CD4-positive, alpha-beta T cell treated with Interleukin-17A for 1 hour (primary cell): ENCODE data around the gene ATP11B.
"Not testable (repeated sequence)": the region's sequence is repeated elsewhere in the genome, so short reads cannot be mapped to it uniquely, and the experiment has no call there.

ENCODE experiments used
- DNase-seq: peaks from one replicate; pipeline ENCODE4 v3.0.0-alpha.2; 2020

ATP11B gene

DNA sequence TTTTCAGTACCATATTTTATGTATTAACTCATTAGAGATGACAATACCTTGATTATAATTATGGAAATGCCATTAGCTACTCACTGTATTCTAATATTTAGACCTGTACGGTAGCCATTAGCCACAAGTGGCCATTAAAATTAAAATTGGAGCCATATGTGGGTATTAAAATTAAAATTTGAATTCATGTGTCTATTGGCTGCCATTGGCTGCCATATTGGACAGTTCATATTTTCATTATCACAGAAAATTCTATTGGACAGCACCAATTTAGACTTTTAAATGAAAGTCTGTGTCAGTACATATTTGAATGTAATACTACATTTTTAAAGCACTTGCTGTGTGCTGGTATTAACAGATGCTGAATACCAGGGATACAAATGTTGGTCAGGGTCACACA, 3.0 kb downstream of the ATP11B start:
- no peak for DNase-seq

DNA sequence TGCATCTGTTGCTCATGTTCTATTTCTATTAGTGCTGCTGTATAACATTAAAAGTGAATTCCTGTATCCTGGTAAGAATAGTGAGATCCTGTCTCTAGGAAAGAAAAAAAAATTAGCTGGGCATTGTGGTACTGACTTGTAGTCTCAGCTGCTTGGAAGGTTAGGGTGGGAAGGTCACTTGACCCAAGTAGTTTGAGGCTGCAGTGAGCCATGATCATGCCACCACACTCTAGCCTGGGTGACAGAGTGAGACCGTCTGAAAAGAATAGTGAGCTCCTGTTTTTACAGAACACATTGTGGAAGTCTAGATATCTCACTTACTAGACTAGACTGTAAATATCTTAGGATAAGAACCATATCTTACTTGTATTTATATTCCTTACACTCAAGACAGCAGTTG, 4.6 kb downstream of the ATP11B start:
- no peak for DNase-seq

DNA sequence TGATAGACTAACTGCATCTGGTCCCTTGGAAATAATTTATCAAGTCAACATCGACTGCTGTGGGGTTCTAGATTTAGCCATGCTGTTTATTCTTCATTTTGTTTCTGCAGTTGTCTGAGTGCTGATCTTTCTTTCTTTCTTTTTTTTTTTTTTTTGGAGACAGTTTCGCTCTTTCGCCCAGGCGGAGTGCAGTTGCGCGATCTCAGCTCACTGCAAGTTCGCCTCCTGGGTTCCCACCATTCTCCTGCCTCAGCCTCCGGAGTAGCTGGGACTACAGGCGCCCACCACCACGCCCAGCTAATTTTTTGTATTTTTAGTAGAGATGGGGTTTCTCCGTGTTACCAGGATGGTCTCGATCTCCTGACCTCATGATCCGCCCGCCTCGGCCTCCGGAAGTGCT, 5.8 kb downstream of the ATP11B start:
- DNase-seq: not testable (repeated sequence)

DNA sequence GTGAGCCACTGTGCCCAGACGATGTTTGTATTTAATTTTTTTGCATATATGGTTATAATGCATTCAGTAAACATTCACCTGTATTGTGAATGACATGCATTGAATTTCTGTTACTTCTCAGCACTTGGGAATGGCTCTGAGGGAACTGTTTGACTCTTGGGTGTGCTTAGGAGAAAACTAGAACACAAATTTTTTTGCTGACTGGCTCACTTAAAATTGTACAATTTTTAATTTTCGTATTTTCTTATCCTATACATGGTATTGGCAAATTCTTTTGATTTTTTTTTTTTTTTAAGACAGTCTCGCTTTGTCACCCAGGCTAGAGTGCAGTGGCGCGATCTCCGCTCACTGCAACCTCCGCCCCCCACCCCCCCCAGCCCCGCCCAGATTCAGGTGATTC, 7.2 kb downstream of the ATP11B start:
- DNase-seq: no peak

DNA sequence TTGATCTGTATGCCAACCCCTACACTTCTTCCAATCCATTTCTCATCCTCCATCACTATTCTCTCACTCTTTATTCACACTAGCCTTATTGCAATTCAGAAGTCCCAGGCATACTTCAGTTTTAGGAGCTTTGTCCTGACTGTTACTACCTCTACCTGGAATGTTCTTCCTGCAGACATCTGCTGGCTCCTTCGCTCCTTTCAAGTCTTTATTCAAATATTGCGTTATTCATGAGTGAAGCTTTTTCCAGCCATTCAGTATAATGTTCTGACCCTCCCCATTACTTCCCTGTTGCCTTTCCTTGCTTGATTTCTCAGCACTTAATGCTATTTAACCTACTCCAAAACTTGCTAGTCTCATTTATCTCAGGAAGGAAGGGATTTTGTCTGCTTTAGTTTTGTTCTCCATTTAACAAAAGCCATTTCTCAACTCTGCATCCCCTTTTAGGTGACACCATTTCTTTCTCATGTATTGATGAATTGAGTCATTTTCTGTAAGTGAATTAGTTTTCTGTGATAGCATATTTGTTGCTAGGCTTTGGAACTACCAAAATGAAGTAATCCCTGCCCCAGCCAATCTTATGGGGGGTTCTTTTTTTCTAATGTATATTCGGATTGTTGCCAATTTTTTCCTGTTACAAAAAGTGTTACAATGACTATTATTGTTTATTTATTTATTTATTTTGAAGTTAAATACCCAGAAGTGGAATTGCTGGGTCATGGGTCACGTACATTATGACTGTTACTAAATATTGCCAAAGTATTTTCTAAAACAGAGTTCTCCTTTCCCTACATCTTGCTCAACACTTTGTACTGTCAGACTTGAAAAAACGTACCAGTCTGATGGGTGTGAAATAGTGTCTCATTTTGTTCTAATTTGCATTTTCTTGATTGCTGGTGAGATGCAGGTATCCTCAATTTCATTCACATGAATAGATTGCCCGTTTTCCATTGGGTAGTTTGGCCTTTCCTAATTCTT, 9.4 kb downstream of the ATP11B start:
- DNase-seq: no peak

DNA sequence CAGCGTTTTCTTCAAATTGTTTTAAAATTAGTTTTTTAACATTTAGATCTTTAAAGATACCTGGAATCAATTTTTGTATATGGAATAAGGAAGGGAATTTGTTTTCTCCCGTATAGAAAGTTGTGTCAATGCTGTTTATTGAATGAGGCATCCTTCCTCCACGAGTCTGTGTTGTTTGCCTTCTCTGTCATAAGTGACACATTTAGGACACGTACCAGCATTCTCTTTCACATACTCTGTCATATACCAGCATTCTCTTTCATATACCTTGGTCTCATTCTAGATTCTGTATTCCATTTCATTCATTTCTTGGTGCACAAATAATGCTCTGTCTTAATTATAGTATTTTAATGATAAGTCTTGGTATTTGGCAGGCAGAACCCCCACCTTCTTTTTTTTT, 10.3 kb downstream of the ATP11B start:
- no peak for DNase-seq

DNA sequence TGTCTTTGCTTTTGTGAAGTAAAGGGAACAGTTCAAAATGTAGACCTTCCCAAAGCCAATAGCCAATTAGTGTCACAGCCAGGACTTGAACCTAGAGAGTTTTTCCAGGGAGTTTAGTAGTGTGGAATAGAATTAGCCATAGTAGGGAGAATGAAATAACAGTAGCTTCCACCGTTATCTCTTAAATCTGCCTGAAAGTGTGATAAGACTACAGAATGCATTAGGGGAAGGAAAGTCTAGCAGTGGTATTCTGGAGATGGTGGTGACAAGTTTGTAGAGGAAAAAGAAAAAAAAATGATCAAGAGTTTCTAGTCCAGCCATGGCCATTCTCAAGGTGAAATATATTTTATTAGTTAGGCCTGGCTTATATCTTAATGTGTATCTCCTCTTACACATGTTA, 13.8 kb downstream of the ATP11B start:
- DNase-seq: no peak

DNA sequence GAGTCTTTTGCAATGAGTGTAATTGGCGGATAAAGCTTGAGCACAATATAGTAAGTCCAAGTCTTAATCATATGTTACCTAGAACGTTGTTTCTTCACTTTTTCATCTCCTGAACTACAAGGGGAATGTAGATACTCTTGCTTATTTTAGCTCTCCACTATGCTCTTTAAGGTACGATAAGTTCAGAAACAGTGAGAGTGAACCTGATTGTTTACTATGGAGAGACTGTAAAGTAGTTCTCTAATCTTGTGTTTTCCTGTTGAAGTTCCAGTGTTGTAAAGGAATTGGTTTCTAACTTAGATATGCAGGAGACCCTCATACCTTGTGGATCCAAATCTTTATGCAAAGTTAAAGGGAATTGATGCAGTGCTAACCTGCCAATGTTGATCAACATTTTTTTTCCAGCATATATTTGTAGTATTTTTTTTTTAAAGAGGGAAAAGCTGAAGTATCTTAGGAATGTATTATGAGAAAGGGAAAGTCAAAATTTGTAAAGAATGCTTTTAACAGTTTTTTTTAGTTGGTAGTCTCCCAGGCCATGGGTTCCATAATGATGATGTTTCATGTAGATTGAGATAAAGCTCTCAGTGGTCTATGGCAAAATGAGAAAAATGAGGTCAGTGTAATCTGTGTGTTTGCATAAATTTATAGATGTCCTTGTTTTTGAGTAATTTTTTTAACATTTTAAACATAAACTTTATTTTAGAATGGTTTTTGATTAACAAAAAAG, 14.9 kb downstream of the ATP11B start:
- DNase-seq: no peak

DNA sequence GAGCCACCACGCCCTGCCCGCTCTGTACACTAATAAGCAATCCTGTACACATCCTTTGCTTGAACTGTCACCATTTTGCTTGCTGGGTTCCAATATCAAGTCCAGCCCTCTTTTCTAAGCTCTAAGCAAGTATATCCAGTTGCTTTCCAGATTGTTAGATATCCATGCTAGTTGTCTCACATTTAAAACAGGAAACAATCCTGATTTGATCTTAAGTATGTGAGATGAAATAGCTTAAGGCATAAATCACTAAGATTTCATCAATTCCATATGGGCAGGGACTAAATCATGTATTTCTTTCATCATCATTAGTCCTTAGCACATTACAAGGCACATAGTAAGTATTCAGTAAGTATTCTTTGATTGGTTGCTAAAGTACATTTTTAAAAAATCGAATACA, 16.2 kb downstream of the ATP11B start:
- no peak for DNase-seq

DNA sequence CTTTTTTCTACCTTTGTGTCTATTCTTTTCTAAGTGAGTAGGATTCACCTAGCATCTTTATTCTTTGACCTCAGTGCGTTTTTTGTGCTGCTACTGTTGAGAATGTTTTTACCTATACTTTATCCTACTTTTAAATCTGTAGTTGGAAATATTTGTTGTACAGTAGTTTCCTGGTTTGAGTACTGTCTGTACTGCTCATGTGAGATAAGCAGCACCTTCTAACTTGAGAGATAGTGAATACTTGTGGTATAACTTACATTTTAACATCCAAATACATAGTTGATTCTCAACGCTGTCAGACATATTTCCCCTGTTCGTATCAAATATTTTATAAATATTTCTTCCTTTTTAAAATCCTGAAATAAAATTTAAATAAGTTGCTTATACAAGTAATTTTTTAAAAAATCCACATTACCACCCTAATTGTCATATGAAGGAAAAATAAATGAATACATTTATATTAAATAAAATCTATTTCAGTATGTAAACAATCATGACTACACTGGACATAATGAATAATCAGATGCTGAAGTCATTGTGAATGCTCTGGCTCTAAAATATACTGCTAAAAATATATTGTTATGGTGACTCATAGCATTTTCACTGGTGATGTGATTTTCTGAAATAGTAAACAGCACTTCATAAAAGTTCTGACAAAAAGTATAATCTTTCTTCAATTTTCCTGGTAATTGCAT, 17.4 kb downstream of the ATP11B start:
- no peak for DNase-seq

DNA sequence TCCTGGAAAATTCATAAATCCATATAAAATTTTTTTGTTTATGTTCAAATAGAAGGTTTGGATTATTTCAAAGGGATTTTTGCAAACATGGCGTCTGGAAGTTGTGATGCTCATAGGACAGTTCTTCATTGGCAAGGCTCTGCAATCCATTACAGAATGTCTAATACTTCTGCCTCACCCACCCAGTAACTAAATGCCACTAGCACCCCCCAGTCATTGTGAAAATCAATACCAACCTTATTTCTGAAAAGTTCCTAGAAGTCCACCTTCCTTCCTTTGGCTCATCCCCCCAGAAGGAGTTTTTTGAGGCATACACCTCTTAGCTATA, 17.9 kb downstream of the ATP11B start:
- DNase-seq: no peak

DNA sequence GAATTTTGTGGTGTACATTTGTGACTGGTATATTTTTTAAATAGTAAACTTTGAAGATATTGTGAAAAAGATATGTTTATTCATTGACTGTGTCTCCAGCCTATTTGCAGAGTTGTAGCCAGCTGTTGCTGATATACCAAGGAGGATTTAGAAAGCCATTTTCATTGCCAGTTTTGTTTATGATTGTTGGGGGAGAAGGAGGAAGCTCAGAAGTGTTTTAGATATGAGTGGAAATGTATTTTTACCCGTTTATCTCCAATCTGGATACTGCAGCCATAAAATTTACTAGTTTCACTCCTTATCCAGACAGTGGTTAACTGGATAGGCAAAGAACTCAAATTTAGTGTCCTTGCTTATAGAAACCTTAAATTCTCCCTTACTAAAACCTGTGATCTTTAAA, 18.8 kb downstream of the ATP11B start:
- no peak for DNase-seq

DNA sequence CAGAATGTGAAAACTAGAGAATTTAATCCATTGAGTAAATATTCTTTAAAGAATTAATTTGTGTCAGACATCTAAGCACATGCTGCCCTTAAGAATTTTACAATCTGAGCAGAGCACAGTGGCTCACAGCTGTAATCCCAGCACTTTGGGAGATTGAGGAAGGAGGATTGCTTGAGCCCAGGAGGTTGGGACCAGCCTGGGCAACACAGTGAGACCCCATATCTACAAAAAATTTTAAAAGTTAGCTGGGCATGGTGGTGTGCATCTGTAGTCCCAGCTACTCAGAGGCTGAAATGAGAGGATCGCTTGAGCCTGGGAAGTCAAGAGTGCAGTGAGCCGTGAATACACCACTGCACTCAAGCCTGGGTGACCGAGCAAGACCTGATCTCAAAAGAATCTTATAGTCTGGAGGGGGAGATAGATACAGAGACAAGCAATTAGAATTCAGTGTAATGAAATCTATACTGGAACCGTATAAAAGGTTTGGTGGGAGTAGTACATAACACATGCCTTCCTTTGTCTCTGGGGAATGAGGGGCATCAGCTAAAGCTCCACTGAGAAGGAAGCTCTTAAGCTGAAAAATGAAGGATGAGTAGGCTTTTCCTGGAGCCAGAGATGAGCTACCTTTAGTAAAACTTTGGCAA, 21.2 kb downstream of the ATP11B start:
- no peak for DNase-seq

DNA sequence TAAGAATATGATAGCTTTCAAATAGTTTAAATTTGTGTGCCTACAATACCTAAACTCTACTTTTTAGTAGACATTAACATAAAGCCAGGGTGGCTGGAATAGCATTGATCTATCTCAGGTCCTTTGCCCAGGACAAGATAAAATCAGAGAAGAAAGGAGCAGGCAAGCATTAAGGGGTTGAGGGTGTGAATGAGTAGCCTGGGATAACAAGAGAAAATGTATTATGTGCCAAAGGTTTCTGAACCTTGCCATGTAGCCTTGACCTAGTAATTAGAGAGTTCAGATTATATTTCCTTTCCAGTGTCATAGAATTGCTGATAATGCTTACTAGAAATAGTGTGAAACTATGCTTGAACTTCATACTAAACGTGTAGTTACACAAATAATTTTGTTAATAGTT, 22.9 kb downstream of the ATP11B start:
- DNase-seq: no peak

DNA sequence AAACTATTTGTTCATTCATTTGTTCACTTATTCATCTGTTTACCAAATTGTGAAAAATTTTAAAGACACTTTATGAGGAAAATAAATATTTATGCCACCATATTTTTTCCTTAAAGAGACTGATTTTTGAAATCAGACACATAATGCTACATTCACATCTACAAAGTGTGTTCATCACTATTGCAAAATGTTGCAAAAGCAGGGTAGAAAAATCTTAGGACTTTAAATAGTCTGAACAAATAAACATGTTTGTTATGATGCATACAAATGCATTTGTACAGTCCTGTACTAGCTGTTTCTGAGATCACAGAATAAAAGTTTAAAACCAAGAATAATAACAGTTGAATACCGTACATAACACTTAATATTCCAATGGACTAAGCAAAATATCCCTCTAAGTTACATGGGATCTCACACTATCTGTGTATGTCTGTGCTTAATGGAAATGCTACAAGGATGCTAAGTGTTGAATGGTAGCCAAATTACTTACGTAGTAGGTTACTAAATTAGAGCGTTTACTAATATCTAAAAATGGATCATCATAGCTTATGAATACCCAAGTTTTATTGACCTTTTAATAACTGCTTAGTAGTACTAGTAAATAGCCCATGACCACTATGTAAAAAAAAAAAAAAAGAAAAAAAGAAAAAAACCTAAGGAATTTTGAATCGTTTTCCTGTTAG, 25.1 kb downstream of the ATP11B start:
- no peak for DNase-seq

DNA sequence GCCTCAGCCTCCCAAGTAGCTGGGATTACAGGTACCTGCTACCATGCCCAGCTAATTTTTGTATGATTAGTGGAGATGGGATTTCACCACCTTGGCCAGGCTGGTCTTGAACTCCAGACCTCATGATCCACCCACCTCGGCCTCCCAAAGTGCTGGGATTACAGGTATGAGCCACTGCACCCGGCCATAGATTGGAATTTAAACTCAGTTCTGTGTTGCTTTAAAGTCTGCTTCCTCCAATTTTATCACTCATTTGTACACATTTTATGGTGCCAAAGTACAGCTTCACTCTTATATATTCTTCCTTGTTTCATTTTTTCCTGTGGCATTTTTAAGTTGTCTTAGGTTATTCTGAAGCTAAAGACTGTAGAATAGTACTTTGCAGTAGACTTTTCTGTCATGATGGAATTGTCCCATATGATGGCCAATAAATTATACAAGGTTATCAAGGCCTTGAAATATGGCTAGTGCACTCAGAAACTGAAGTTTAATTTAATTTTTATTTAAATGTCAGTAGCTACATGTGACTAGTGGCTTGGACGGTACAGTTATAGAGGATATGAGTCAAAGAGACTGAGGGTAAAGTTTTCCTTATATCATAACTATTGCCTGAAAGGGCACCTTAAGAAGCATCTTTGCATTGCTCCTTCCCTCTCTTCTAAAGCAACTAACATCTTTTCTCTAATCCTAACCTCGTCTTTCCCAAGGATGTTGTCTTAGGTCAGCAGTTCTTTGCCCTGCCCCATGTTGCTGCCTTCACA, 28.1 kb downstream of the ATP11B start:
- no peak for DNase-seq

DNA sequence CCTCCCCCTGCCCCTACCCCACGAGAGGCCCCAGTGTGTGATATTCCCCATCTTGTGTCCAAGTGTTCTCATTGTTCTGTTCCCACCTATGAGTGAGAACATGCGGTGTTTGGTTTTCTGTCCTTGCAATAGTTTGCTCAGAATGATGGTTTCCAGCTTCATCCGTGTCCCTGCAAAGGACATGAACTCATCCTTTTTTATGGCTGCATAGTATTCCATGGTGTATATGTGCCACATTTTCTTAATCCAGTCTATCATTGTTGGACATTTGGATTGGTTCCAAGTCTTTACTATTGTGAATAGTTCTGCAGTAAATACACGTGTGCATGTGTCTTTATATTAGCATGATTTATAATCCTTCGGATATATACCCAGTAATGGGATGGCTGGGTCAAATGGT, 29.0 kb downstream of the ATP11B start:
- DNase-seq: not testable (repeated sequence)

DNA sequence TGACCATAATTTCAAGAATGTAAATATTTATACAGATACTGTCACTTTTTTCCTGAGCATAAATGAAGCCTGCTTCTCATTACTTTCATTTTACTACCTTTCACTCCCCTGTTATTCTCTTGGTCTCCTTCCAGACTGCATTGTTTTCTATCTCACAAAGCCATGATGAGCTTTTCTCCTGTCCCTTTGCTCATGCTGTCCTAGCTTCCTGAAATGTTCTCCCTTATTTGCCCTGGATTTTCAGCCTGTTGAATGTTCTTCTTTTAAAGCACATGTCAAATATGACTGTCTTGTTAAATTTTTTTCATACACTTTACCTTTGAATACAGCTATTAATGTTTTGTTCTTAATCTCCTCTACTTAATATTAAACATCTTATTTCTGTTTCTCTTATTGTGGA, 31.7 kb downstream of the ATP11B start:
- no peak for DNase-seq

DNA sequence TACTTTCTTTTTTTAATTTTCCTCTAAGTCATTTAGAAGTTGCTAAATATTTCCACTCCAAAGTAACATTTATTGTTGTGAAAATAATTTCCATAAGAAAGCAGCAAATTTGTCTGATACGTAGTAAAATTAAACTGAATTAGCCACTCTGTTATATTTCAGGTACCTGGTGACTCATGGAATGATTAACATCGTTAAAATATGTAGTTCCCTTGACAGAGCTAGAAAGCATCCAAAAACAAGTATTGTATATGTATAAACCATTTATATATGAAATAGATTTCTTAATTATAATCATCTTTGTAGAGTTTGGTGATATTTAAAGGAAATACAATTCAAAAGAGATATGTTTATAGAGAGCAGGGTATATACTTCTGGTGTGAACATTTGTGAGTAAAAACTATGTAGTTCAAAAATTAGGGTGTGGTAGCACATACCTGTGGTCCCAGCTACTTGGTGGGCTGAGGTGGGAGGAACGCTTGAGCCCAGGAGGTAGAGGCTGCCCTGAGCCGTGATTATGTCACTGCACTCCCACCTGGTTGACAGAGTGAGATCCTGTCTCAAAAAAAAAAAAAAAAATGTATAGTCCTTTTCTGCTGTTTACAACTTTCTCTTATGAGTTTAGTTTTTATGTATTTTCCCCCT, 36.6 kb downstream of the ATP11B start:
- DNase-seq: no peak

DNA sequence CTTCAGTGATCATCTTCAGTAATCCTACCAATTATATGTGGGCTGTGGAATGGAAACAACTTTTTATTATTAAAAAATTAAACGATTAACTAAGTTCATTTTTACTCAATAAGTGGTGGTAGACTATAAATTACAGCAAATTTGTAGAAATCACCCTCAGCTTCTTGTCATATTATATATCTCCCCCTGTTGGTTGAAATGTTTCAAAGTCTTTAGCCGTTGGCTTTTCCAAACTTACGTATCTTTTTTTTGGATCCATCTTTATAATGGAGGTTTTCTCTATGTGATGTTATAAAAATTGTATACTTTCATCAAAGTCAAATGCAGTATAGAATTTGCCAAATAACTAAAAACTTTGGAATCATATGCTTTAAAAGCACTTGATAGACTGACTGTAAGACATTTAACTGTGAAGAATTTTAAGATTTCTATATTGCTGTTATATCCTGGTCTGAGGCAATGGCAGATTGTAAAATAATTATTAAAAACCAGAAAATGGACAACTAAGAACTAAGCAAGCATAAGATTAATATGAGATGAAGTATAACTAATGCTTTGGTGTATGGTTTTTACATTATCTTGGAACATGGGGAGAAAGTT, 44.7 kb downstream of the ATP11B start:
- peak; percentile 45 for DNase-seq

DNA sequence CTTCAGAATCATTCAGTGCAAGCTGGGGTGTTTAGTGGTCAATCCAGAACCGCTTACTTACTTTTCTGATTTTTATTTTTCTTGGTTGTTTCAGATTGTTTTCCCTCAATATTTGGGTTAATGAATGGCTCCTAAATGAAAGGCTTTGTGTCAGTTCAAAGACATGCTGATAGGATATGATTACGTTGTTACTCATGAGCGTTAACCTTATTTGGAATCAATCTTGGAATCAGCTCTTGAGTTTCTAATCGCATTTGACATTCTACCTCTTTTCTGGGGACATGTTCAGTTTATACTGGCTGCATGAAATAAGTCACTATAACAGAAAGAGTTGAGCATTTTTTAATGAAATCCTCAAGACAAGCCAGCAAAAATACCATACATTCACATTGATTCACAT, 50.2 kb downstream of the ATP11B start:
- no peak for DNase-seq
